ENCODE results near the gene NME7. TPM values are rescaled to one million over a fixed set of nuclear protein-coding genes. Genes with fewer than 3 reads are reported as not detected.

The NME7 gene
- total RNA-seq, 1 experiment from 2014 or later, result 21.8 TPM

GRCh38 chr1:169340882-169341281 lies 26.7 kb downstream of the NME7 start:
- no TSS peak for BruUV-seq (replicated peaks)
- H3K79me2 ChIP-seq (ENCODE audit: insufficient read depth, low read length), result no peaks in the 10 kb centered on the region
- ChIA-PET CTCF (no interaction called here), POLR2A (no interaction called here), RAD21 (ENCODE audit: low non-redundant PET in 1 of 2, low total read pairs in 2 of 2, uncharacterized antibody in 2 of 2, unreplicated experiment in 2 of 2) (no interaction called here)
- ATAC-seq (no peak), DNase-seq (ENCODE audit: low read depth, low spot score) (no peak)
- intact Hi-C loops (cut with micrococcal nuclease), result no loop called here
- H3K4me1 ChIP-seq (ENCODE audit: control insufficient read depth in 1 of 2, insufficient read depth in 2 of 2, low read length in 2 of 2), result no peaks in the 10 kb centered on the region
- H3K9me2 ChIP-seq (ENCODE audit: insufficient read depth), result no peaks in the 10 kb centered on the region
- H4K20me1 ChIP-seq (ENCODE audit: insufficient read depth), result no peaks in the 10 kb centered on the region
- no peak overlapping the region for H3K27ac ChIP-seq (ENCODE audit: low read depth, low read length)
- no peaks in the 10 kb centered on the region for H3K27me3 ChIP-seq (ENCODE audit: insufficient read depth, low read length)
- no peak overlapping the region for H3K4me2 ChIP-seq (ENCODE audit: low read length)
- TF ChIP-seq JUND (IDR thresholded peaks at IDR 0.05), result no peak
- no peak for TF ChIP-seq EZH2 (IDR thresholded peaks at IDR 0.05)
- no peak for TF ChIP-seq EGR1 (IDR thresholded peaks at IDR 0.05; ENCODE audit: low read depth)
- TF ChIP-seq SP1 (IDR thresholded peaks at IDR 0.05; ENCODE audit: low read depth), result no peak
- no peak for TF ChIP-seq TCF7L2 (IDR thresholded peaks at IDR 0.05; ENCODE audit: borderline replicate concordance, extremely low read depth, insufficient read depth, insufficient read length)
- TF ChIP-seq CEBPB (IDR thresholded peaks at IDR 0.05; ENCODE audit: low read depth), result no peak
- TF ChIP-seq, protein P1, sequence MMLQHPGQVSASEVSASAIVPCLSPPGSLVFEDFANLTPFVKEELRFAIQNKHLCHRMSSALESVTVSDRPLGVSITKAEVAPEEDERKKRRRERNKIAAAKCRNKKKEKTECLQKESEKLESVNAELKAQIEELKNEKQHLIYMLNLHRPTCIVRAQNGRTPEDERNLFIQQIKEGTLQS (IDR thresholded peaks at IDR 0.05), result no peak
- no peak for TF ChIP-seq FOSL1 (IDR thresholded peaks at IDR 0.05; ENCODE audit: low read depth)
- TF ChIP-seq, protein P2, sequence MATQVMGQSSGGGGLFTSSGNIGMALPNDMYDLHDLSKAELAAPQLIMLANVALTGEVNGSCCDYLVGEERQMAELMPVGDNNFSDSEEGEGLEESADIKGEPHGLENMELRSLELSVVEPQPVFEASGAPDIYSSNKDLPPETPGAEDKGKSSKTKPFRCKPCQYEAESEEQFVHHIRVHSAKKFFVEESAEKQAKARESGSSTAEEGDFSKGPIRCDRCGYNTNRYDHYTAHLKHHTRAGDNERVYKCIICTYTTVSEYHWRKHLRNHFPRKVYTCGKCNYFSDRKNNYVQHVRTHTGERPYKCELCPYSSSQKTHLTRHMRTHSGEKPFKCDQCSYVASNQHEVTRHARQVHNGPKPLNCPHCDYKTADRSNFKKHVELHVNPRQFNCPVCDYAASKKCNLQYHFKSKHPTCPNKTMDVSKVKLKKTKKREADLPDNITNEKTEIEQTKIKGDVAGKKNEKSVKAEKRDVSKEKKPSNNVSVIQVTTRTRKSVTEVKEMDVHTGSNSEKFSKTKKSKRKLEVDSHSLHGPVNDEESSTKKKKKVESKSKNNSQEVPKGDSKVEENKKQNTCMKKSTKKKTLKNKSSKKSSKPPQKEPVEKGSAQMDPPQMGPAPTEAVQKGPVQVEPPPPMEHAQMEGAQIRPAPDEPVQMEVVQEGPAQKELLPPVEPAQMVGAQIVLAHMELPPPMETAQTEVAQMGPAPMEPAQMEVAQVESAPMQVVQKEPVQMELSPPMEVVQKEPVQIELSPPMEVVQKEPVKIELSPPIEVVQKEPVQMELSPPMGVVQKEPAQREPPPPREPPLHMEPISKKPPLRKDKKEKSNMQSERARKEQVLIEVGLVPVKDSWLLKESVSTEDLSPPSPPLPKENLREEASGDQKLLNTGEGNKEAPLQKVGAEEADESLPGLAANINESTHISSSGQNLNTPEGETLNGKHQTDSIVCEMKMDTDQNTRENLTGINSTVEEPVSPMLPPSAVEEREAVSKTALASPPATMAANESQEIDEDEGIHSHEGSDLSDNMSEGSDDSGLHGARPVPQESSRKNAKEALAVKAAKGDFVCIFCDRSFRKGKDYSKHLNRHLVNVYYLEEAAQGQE (IDR thresholded peaks at IDR 0.05; ENCODE audit: low read depth), result no peak
- no peak for TF ChIP-seq ZFX (IDR thresholded peaks at IDR 0.05)
- TF ChIP-seq RAD21 (IDR thresholded peaks at IDR 0.05; ENCODE audit: low read depth), result no peak
- TF ChIP-seq, protein P3, sequence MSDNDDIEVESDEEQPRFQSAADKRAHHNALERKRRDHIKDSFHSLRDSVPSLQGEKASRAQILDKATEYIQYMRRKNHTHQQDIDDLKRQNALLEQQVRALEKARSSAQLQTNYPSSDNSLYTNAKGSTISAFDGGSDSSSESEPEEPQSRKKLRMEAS (IDR thresholded peaks at IDR 0.05), result no peak
- no peak for TF ChIP-seq SIN3A (IDR thresholded peaks at IDR 0.05; ENCODE audit: low read depth)
- TF ChIP-seq ZBTB33 (IDR thresholded peaks at IDR 0.05; ENCODE audit: extremely low read depth, insufficient replicate concordance, low read length), result no peak
- TF ChIP-seq ZNF274 (IDR thresholded peaks at IDR 0.05; ENCODE audit: low read depth, low read length), result no peak
- no peak for TF ChIP-seq SRF (IDR thresholded peaks at IDR 0.05; ENCODE audit: low read depth)
- TF ChIP-seq CTCF (IDR thresholded peaks at IDR 0.05 in 2 of 3, conservative IDR thresholded peaks at IDR 0.05 in 1 of 3; ENCODE audit: borderline replicate concordance in 1 of 3, insufficient read depth in 1 of 3, low read depth in 2 of 3, low read length in 2 of 3), result no peak
- no peak overlapping the region for H2AFZ ChIP-seq (ENCODE audit: low read depth, low read length, poor library complexity, severe bottlenecking)
- no peaks in the 10 kb centered on the region for H3K9me3 ChIP-seq (ENCODE audit: control insufficient read depth in 1 of 2, insufficient read depth in 1 of 2, low read depth in 1 of 2, low read length in 2 of 2)
- H3K4me3 ChIP-seq (replicated peaks in 1 of 2; ENCODE audit: low read depth in 1 of 2, low read length in 2 of 2), result no peak overlapping the region
- no peaks in the 10 kb centered on the region for H3K36me3 ChIP-seq (ENCODE audit: control insufficient read depth in 1 of 2, insufficient read depth in 2 of 2, low read length in 2 of 2)
- H3K9ac ChIP-seq (ENCODE audit: low read length), result no peak overlapping the region
